Dedifferentiated amniotic fluid mesenchymal stem cell (primary cell): Measurements from ENCODE around the gene BEND3.
"Not testable (repeated sequence)": the region's sequence is repeated elsewhere in the genome, so short reads cannot be mapped to it uniquely, and the experiment has no call there.

ENCODE experiments used
- DNase-seq: peaks from one replicate; pipeline ENCODE4 v3.0.0-alpha.2; 2016; ENCODE audit errors: extremely low spot score

Gene BEND3

GRCh38 chr6:107045826-107046675, 69.3 kb downstream of the BEND3 start:
- no peak for DNase-seq

- DNase-seq, result no peak
Observed at GRCh38 chr6:107033126-107033525, 82.2 kb downstream of the BEND3 start.

- no peak for DNase-seq
Observed at GRCh38 chr6:107032051-107032450, 83.3 kb downstream of the BEND3 start.

- DNase-seq, result no peak
Observed at GRCh38 chr6:107030151-107030550, 85.2 kb downstream of the BEND3 start.

- no peak for DNase-seq
Observed at GRCh38 chr6:107026965-107027364, 88.3 kb downstream of the BEND3 start.

- no peak for DNase-seq
Observed at GRCh38 chr6:107021446-107022185, 93.7 kb downstream of the BEND3 start.

GRCh38 chr6:107020239-107020638, 95.1 kb downstream of the BEND3 start:
- no peak for DNase-seq

GRCh38 chr6:107019628-107020027, 95.7 kb downstream of the BEND3 start:
- not testable (repeated sequence) for DNase-seq

- DNase-seq, result no peak
Observed at GRCh38 chr6:107019047-107019446, 96.3 kb downstream of the BEND3 start.
